ENCODE data around the gene S100A2.
"Not testable (repeated sequence)": the region's sequence is repeated elsewhere in the genome, so short reads cannot be mapped to it uniquely, and the experiment has no call there.

DNA sequence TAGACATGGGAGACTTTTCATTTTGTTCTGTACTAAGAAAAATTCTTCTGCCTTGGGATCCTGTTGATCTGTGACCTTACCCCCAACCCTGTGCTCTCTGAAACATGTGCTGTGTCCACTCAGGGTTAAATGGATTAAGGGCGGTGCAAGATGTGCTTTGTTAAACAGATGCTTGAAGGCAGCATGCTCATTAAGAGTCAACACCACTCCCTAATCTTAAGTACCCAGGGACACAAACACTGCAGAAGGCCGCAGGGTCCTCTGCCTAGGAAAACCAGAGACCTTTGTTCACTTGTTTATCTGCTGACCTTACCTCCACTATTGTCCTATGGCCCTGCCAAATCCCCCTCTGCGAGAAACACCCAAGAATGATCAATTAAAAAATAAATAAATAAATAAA lies 17.9 kb upstream of the S100A2 start:
- TF ChIP-seq, protein P1, sequence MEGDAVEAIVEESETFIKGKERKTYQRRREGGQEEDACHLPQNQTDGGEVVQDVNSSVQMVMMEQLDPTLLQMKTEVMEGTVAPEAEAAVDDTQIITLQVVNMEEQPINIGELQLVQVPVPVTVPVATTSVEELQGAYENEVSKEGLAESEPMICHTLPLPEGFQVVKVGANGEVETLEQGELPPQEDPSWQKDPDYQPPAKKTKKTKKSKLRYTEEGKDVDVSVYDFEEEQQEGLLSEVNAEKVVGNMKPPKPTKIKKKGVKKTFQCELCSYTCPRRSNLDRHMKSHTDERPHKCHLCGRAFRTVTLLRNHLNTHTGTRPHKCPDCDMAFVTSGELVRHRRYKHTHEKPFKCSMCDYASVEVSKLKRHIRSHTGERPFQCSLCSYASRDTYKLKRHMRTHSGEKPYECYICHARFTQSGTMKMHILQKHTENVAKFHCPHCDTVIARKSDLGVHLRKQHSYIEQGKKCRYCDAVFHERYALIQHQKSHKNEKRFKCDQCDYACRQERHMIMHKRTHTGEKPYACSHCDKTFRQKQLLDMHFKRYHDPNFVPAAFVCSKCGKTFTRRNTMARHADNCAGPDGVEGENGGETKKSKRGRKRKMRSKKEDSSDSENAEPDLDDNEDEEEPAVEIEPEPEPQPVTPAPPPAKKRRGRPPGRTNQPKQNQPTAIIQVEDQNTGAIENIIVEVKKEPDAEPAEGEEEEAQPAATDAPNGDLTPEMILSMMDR (conservative IDR thresholded peaks at IDR 0.05; ENCODE audit: low read length), result not testable (repeated sequence)
- TF ChIP-seq EZH2phosphoT487 (IDR thresholded peaks at IDR 0.05; ENCODE audit: borderline replicate concordance), result not testable (repeated sequence)
